Suprapubic skin (tissue), 4 donors: ENCODE results near the gene ADI1.

Experiments
- EP300 ChIP-seq: sonication (generic); formaldehyde crosslinking; IDR thresholded peaks from one replicate; pipeline ENCODE4 v1.6.1; 2017; ENCODE audit warnings: antibody characterized with exemption
- POLR2A ChIP-seq, 2 donors: fragments of 450-650 bp; IDR thresholded peaks; one replicate each; pipeline ENCODE4 v1.6.1; 2017; ENCODE audit warnings: antibody characterized with exemption in 2 of 2, mild to moderate bottlenecking in 2 of 2, moderate library complexity in 2 of 2
- POLR2AphosphoS5 ChIP-seq, 3 donors: sonication (generic); formaldehyde crosslinking; IDR thresholded peaks; one replicate each; pipeline ENCODE4 v1.6.1; 2017; ENCODE audit warnings: antibody characterized with exemption in 3 of 3
- TF ChIP-seq, protein P1 (sequence below), 2 donors: fragments of 200-600 bp in 1 of 2; fragments of 450-650 bp in 1 of 2; sonication (generic) in 1 of 2; IDR thresholded peaks; one replicate each; pipeline ENCODE4 v1.5.1; 2016 to 2019; ENCODE audit warnings: antibody characterized with exemption in 2 of 2, mild to moderate bottlenecking in 1 of 2, moderate library complexity in 1 of 2

DNA sequence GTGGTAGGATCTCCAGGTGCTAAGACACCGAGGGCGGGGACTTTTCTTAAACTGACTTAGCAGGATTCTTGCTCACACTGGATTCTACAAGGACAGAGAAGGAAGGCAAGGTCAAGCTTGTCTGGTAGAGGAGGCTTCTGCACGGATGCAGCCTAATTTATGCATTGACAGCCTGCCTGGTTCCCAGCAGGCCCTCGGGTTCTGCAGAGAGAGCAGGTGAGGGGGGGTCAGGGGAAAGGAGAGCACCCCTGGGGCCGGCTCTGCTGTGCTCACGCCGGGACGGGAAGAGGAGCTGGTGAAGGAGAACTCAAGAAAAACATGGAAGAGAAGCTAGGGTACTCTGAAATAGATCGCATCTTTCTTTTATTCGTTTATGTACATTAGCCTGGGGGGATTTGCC lies 46.4 kb downstream of the ADI1 start:
- TF ChIP-seq, protein P1, sequence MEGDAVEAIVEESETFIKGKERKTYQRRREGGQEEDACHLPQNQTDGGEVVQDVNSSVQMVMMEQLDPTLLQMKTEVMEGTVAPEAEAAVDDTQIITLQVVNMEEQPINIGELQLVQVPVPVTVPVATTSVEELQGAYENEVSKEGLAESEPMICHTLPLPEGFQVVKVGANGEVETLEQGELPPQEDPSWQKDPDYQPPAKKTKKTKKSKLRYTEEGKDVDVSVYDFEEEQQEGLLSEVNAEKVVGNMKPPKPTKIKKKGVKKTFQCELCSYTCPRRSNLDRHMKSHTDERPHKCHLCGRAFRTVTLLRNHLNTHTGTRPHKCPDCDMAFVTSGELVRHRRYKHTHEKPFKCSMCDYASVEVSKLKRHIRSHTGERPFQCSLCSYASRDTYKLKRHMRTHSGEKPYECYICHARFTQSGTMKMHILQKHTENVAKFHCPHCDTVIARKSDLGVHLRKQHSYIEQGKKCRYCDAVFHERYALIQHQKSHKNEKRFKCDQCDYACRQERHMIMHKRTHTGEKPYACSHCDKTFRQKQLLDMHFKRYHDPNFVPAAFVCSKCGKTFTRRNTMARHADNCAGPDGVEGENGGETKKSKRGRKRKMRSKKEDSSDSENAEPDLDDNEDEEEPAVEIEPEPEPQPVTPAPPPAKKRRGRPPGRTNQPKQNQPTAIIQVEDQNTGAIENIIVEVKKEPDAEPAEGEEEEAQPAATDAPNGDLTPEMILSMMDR (IDR thresholded peaks at IDR 0.05) = no peak
- TF ChIP-seq POLR2A (IDR thresholded peaks at IDR 0.05) = no peak
- TF ChIP-seq POLR2AphosphoS5 (IDR thresholded peaks at IDR 0.05) = no peak
- no peak for TF ChIP-seq EP300
